HG03045 (cell line): Measurements from ENCODE around the gene TNKS1BP1.
"Not testable (repeated sequence)": the region's sequence is repeated elsewhere in the genome, so short reads cannot be mapped to it uniquely, and the experiment has no call there.

Source experiments
- ATAC-seq: cut with Tn5 transposase; IDR thresholded peaks from one replicate; pipeline ENCODE4 v1.9.1; 2021; ENCODE audit warnings: mild to moderate bottlenecking, moderate library complexity; ENCODE audit not compliant: unreplicated experiment

TNKS1BP1 gene

GRCh38 chr11:57356268-57356667 lies 31.5 kb upstream of the TNKS1BP1 start:
- no peak for ATAC-seq

GRCh38 chr11:57354699-57355098 lies 29.9 kb upstream of the TNKS1BP1 start:
- no peak for ATAC-seq

GRCh38 chr11:57353852-57354251 lies 29.1 kb upstream of the TNKS1BP1 start:
- no peak for ATAC-seq

- no peak for ATAC-seq
These were observed 28.7 kb upstream of the TNKS1BP1 start for GRCh38 chr11:57353446-57353845.

- ATAC-seq: no peak
These were observed 28.3 kb upstream of the TNKS1BP1 start for GRCh38 chr11:57353036-57353435.

- no peak for ATAC-seq
These were observed 24.9 kb upstream of the TNKS1BP1 start for GRCh38 chr11:57349491-57350274.

- ATAC-seq: no peak
These were observed 24.0 kb upstream of the TNKS1BP1 start for GRCh38 chr11:57348636-57349313.

- ATAC-seq: no peak
These were observed 23.3 kb upstream of the TNKS1BP1 start for GRCh38 chr11:57348052-57348451.

- ATAC-seq: no peak
These were observed 22.6 kb upstream of the TNKS1BP1 start for GRCh38 chr11:57347336-57347735.

GRCh38 chr11:57345555-57346211 lies 20.9 kb upstream of the TNKS1BP1 start:
- peak; percentile 65 for ATAC-seq

GRCh38 chr11:57344826-57345225 lies 20.1 kb upstream of the TNKS1BP1 start:
- ATAC-seq: no peak

- ATAC-seq: no peak
These were observed 19.1 kb upstream of the TNKS1BP1 start for GRCh38 chr11:57343825-57344224.

GRCh38 chr11:57342702-57343101 lies 17.9 kb upstream of the TNKS1BP1 start:
- no peak for ATAC-seq

- ATAC-seq: no peak
These were observed 16.6 kb upstream of the TNKS1BP1 start for GRCh38 chr11:57341250-57341808.

- no peak for ATAC-seq
These were observed 15.4 kb upstream of the TNKS1BP1 start for GRCh38 chr11:57340039-57340615.

GRCh38 chr11:57339328-57339727 lies 14.6 kb upstream of the TNKS1BP1 start:
- ATAC-seq: no peak

- no peak for ATAC-seq
These were observed 13.4 kb upstream of the TNKS1BP1 start, which contains the start of gene P2RX3 for GRCh38 chr11:57338142-57338541. Gene P2RX3, plus strand, starts transcription at chr11:57338352. Its CDS starts 199 bp downstream, at chr11:57338551.

- ATAC-seq: not testable (repeated sequence)
These were observed 12.1 kb upstream of the TNKS1BP1 start for GRCh38 chr11:57336856-57337255.

GRCh38 chr11:57336111-57336666 lies 11.4 kb upstream of the TNKS1BP1 start:
- ATAC-seq: no peak

GRCh38 chr11:57335343-57336110 lies 10.8 kb upstream of the TNKS1BP1 start, which contains the start of gene SSRP1:
Gene SSRP1, minus strand, starts transcription at chr11:57335892. Its CDS starts 771 bp downstream, at chr11:57335121.
- ATAC-seq: peak; percentile 99
